GM12878 (cell line): ENCODE measurements around the gene CPNE4. TPM values are rescaled to one million over a fixed set of nuclear protein-coding genes. Genes with fewer than 3 reads are reported as not detected.

Experiments used
- ATAC-seq: fragments of 200-7000 bp; cut with Tn5 transposase; 3 replicates; pipeline ENCODE4 v1.9.1; 2020; ENCODE audit warnings: mild to moderate bottlenecking, moderate library complexity
- BruUV-seq: library from RNA; stranded (reverse); fragments of 400-500 nt; replicated peaks from 2 replicates; lab custom pipeline; 2021; lab: Mats Ljungman, UMichigan
- CTCF ChIA-PET: fragments of 300-600 bp; sonication (Branson Sonifier 250); formaldehyde crosslinking; extraction: SDS; loops from one replicate; lab custom pipeline; 2021; ENCODE audit warnings: inconsistent platforms; lab: Yijun Ruan, JAX
- POLR2A ChIA-PET: fragments of 350-600 bp; formaldehyde crosslinking; extraction: SDS; loops from one replicate; lab custom pipeline; 2021; ENCODE audit warnings: inconsistent platforms; lab: Charles Lee
- RAD21 ChIA-PET: fragments of 300-600 bp; sonication (Branson Sonifier 250); formaldehyde crosslinking; loops from one replicate; lab custom pipeline; 2023; ENCODE audit warnings: antibody characterized with exemption; ENCODE audit not compliant: unreplicated experiment; lab: Charles Lee
- SMC1A ChIA-PET: fragments of 300-600 bp; sonication (Branson Sonifier 250); formaldehyde crosslinking; loops from one replicate; lab custom pipeline; 2023; ENCODE audit not compliant: unreplicated experiment, uncharacterized antibody; lab: Charles Lee
- DNase-seq: peaks from one replicate; pipeline ENCODE4 v3.0.0-alpha.2; 2011; ENCODE audit warnings: low read depth, low spot score
- FAIRE-seq: peaks from 3 replicates; lab custom pipeline; 2011; peaks lifted over from hg19 to GRCh38; lab: Jason Lieb, UNC
- H2AFZ ChIP-seq: 2 replicates; pipeline ENCODE4 v1.6.0; 2011; ENCODE audit warnings: low read depth, low read length, control low read depth; ENCODE audit not compliant: control insufficient read depth
- H3K27ac ChIP-seq: 2 replicates; pipeline ENCODE4 v1.5.1; 2011; ENCODE audit warnings: control low read depth; ENCODE audit not compliant: control insufficient read depth, insufficient read depth
- H3K27me3 ChIP-seq, 2 experiments: replicated peaks in 1 of 2; 2 replicates each; pipeline versions ENCODE4 v1.6.0 to v1.6.1; 2011; ENCODE audit warnings: low read length in 1 of 2; ENCODE audit not compliant: control insufficient read depth in 2 of 2, insufficient read depth in 2 of 2
- H3K36me3 ChIP-seq, 2 experiments: 2 replicates each; pipeline ENCODE4 v1.5.1; 2011; ENCODE audit warnings: low read length in 1 of 2; ENCODE audit not compliant: control insufficient read depth in 2 of 2, insufficient read depth in 2 of 2
- H3K4me1 ChIP-seq: 2 replicates; pipeline ENCODE4 v1.6.1; 2011; ENCODE audit warnings: mild to moderate bottlenecking, low read length, moderate library complexity, mixed read lengths; ENCODE audit not compliant: control insufficient read depth, insufficient read depth
- H3K4me2 ChIP-seq: 2 replicates; pipeline ENCODE4 v1.6.0; 2011; ENCODE audit warnings: control low read depth; ENCODE audit not compliant: control insufficient read depth, insufficient read depth
- H3K4me3 ChIP-seq: fragments of 200-600 bp; sonication (generic); 2 replicates; pipeline ENCODE4 v1.5.1; 2016
- H3K79me2 ChIP-seq: 2 replicates; pipeline ENCODE4 v1.6.0; 2011; ENCODE audit warnings: low read length; ENCODE audit not compliant: control insufficient read depth, insufficient read depth
- H3K9ac ChIP-seq: 2 replicates; pipeline ENCODE4 v1.8.0; 2011; ENCODE audit warnings: low read length, control low read depth, mixed read lengths; ENCODE audit not compliant: control insufficient read depth, insufficient read depth
- H3K9me3 ChIP-seq: replicated peaks from 3 replicates; pipeline ENCODE4 v1.5.1; 2011; ENCODE audit warnings: mild to moderate bottlenecking, low read length; ENCODE audit not compliant: control insufficient read depth, insufficient read depth
- H4K20me1 ChIP-seq: 2 replicates; pipeline ENCODE4 v1.6.0; 2011; ENCODE audit not compliant: control insufficient read depth, insufficient read depth
- BMI1 ChIP-seq: fragments of 450-650 bp; IDR thresholded peaks from 2 replicates; pipeline ENCODE4 v1.6.1; 2016; ENCODE audit warnings: mild to moderate bottlenecking, moderate library complexity, borderline replicate concordance
- CEBPB ChIP-seq, 2 experiments: fragments of 150-350 bp in 1 of 2; IDR thresholded peaks; 2 replicates each; pipeline ENCODE4 v1.6.1; 2012 to 2014; ENCODE audit warnings: low read depth in 2 of 2, low read length in 2 of 2, borderline replicate concordance in 1 of 2, inconsistent platforms in 1 of 2
- CHD4 ChIP-seq: fragments of 200-600 bp; sonication (generic); IDR thresholded peaks from 2 replicates; pipeline ENCODE4 v1.6.1; 2016; ENCODE audit warnings: mild to moderate bottlenecking
- FOS ChIP-seq: IDR thresholded peaks from 3 replicates; pipeline ENCODE4 v1.6.1; 2011; ENCODE audit warnings: borderline replicate concordance; ENCODE audit not compliant: insufficient read length; ENCODE audit errors: extremely low read depth
- HDAC2 ChIP-seq: fragments of 200-600 bp; sonication (generic); IDR thresholded peaks from 2 replicates; pipeline ENCODE4 v1.6.1; 2017
- JUND ChIP-seq: IDR thresholded peaks from 2 replicates; pipeline ENCODE4 v1.6.1; 2012; ENCODE audit warnings: low read depth, mild to moderate bottlenecking, low read length, improper control_type of control experiment, moderate library complexity
- SREBF1 ChIP-seq: IDR thresholded peaks from 2 replicates; pipeline ENCODE4 v1.6.1; 2012; ENCODE audit warnings: mild to moderate bottlenecking, low read length
- SREBF2 ChIP-seq: IDR thresholded peaks from 2 replicates; pipeline ENCODE4 v1.6.1; 2012; ENCODE audit warnings: mild to moderate bottlenecking, low read length
- TAF1 ChIP-seq: IDR thresholded peaks from 2 replicates; pipeline ENCODE4 v1.6.1; 2011; ENCODE audit warnings: mild to moderate bottlenecking, low read depth, low read length, borderline replicate concordance
- USF1 ChIP-seq: IDR thresholded peaks from 2 replicates; pipeline ENCODE4 v1.6.1; 2011; ENCODE audit warnings: borderline replicate concordance, low read depth, mild to moderate bottlenecking, moderate library complexity, mixed read lengths, low read length; ENCODE audit not compliant: insufficient read depth; ENCODE audit errors: extremely low read length
- ZBTB11 ChIP-seq: fragments of 450-650 bp; formaldehyde crosslinking; IDR thresholded peaks from 2 replicates; pipeline ENCODE4 v1.5.0; 2022; ENCODE audit warnings: mild to moderate bottlenecking, missing genetic modification characterization
- ZNF622 ChIP-seq: fragments of 450-650 bp; IDR thresholded peaks from 2 replicates; pipeline ENCODE4 v1.6.1; 2017; ENCODE audit warnings: mild to moderate bottlenecking, inconsistent platforms
- ZZZ3 ChIP-seq: IDR thresholded peaks from 2 replicates; pipeline ENCODE4 v1.6.1; 2011; ENCODE audit warnings: low read depth; ENCODE audit not compliant: control insufficient read depth, insufficient read length
- WGBS: methylation state at CpG from one replicate; pipeline ENCODE4 v1.1.6; 2016; ENCODE audit warnings: low lambda C conversion rate; ENCODE audit not compliant: insufficient replicate concordance, insufficient coverage; ENCODE audit errors: missing lambda C conversion rate; 5-methylcytosine and 5-hydroxymethylcytosine counted together
- in situ Hi-C: fragments of 300-500 bp; cut with MboI; formaldehyde crosslinking; loops from 9 replicates; pipeline ENCODE4 v1.14.3; 2018; ENCODE audit warnings: mixed read lengths
- intact Hi-C: fragments of 100-400 bp; cut with micrococcal nuclease; formaldehyde crosslinking; loops from one replicate; pipeline ENCODE4 v1.14.2; 2022; ENCODE audit not compliant: unreplicated experiment
- polyA plus RNA-seq, 11 experiments: library from polyadenylated mRNA; depleted of rRNA in 4 of 11; unstranded in 6 of 11; stranded (reverse) in 5 of 11; fragments of >200 nt; fragmentation: Nextera tagmentation in 4 of 11; fragmentation: Illumina TruSeq in 1 of 11; extraction: Ambion mirVana in 4 of 11; extraction: Trizol in 1 of 11; gene quantifications; 1 replicate in 1 of 11; 2 replicates in 10 of 11; pipeline versions ENCODE4 v1.2.1 to v1.2.3, GENCODE V29; 2011 to 2016; ENCODE audit warnings: inconsistent platforms in 2 of 11, missing spikeins in 2 of 11, low read depth in 1 of 11
- total RNA-seq, 4 experiments: library from RNA; depleted of rRNA in 3 of 4; stranded (reverse); fragments of >200 nt in 3 of 4; fragmentation: Illumina TruSeq in 1 of 4; extraction: Trizol in 1 of 4; gene quantifications; 2 replicates each; pipeline versions ENCODE4 v1.2.1 to v1.2.3, GENCODE V29; 2013 to 2021

CPNE4 gene
- total and polyA plus RNA-seq, 10 of the 15 experiments (the other 5 are each of a cell fraction or from before 2014, with no cell fraction given), result 0.17 to 1.9 (median 0.48) TPM; not detected in 1

- ChIA-PET SMC1A (interaction anchor here (1.6 kb wide), 1 partner anchor 224 kb away, joined by 5 read pairs; no protein-coding TSS in a partner anchor), POLR2A (no interaction called here), CTCF (interaction anchor here (1.5 kb wide), 1 partner anchor 225 kb away, joined by 4 read pairs; no protein-coding TSS in a partner anchor), RAD21 (interaction anchor here (1.2 kb wide), 1 partner anchor 226 kb away, joined by 3 read pairs; no protein-coding TSS in a partner anchor)
- intact Hi-C loops (no loop called here), in situ Hi-C loops (loop anchor here (5.0 kb wide), 1 partner anchor 973 kb away; no protein-coding TSS in a partner anchor)
- Histone ChIP-seq H3K9me3 (no peaks in the 10 kb centered on the region), H3K27ac (no peak overlapping the region), H3K9ac (no peak overlapping the region), H3K4me2 (no peak overlapping the region), H3K4me3 (no peak overlapping the region), H3K79me2 (no peaks in the 10 kb centered on the region), H3K27me3 (no peaks in the 10 kb centered on the region; a peak in 1 of 4 replicates), H4K20me1 (no peaks in the 10 kb centered on the region), H2AFZ (no peak overlapping the region), H3K4me1 (no peaks in the 10 kb centered on the region), H3K36me3 (no peaks in the 10 kb centered on the region)
- DNase-seq, result no peak
- no peak for ATAC-seq
- BruUV-seq, result no TSS peak
- no peak for FAIRE-seq
- TF ChIP-seq ZNF622 (no peak), JUND (no peak), CHD4 (no peak), HDAC2 (no peak), SREBF1 (no peak), ZZZ3 (no peak), BMI1 (no peak), SREBF2 (no peak), FOS (no peak)
- WGBS, result 7% methylated on average over 3 of the region's 3 CpGs
Measured at GRCh38 chr3:132020058-132020457, 14.8 kb downstream of the CPNE4 start.

GRCh38 chr3:132017137-132017536 is 17.7 kb downstream of the CPNE4 start:
- no peak overlapping the region for H2AFZ ChIP-seq
- in situ Hi-C loops (no loop called here), intact Hi-C loops (no loop called here)
- BruUV-seq, result no TSS peak
- H3K9me3 ChIP-seq, result no peaks in the 10 kb centered on the region
- no peaks in the 10 kb centered on the region; a peak in 1 of 4 replicates for H3K27me3 ChIP-seq
- no peak overlapping the region for H3K4me2 ChIP-seq
- no peak for FAIRE-seq
- no peaks in the 10 kb centered on the region for H3K4me1 ChIP-seq
- ChIA-PET SMC1A (interaction anchor here (1.2 kb wide), 1 partner anchor 8 kb away, joined by 3 read pairs; no protein-coding TSS in a partner anchor), POLR2A (no interaction called here), RAD21 (no interaction called here), CTCF (no interaction called here)
- no peaks in the 10 kb centered on the region for H3K36me3 ChIP-seq
- H3K79me2 ChIP-seq, result no peaks in the 10 kb centered on the region
- H3K4me3 ChIP-seq, result no peak overlapping the region
- H3K9ac ChIP-seq, result no peak overlapping the region
- WGBS, result 18% methylated on average over 3 of the region's 3 CpGs
- H4K20me1 ChIP-seq, result no peaks in the 10 kb centered on the region
- H3K27ac ChIP-seq, result no peak overlapping the region
- no peak for DNase-seq
- ATAC-seq, result no peak
- TF ChIP-seq TAF1, result no peak
- TF ChIP-seq CEBPB (IDR thresholded peaks at IDR 0.05; ENCODE audit: borderline replicate concordance in 1 of 2, low read depth in 2 of 2, low read length in 2 of 2), result no peak
- TF ChIP-seq USF1, result no peak
- TF ChIP-seq ZBTB11 (CRISPR knock-in tag), result no peak
